DMS53 treated with DMSO at 0.1 percent for 48 hours (cell line): Measurements from ENCODE around the gene ATP2C2.
"Not testable (repeated sequence)": the region's sequence is repeated elsewhere in the genome, so short reads cannot be mapped to it uniquely, and the experiment has no call there.

ENCODE experiments used
- DNase-seq: peaks from one replicate; lab custom pipeline; 2025; ENCODE audit not compliant: unreplicated experiment; lab: John Stamatoyannopoulos, UW

The ATP2C2 gene

DNA sequence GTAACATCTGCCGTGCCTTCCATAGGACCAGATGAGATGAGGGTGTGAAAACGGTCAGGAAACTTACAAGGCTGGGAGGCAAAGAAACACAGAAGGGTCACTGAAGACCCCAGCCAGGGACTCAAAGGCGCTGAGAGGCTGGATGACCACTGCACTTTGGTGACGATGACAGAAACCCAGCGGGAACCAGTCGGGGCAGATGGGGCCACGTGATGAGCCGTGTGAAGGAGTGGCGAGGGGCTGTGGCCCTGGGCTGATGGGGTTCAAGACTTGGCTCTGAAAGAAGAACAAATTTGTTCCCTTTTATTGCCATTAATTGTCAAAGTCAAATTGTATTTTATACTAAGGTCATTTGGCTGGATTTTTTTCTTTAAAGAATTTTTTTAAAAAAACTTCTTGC is 28.6 kb upstream of the ATP2C2 start:
- DNase-seq, result no peak

DNA sequence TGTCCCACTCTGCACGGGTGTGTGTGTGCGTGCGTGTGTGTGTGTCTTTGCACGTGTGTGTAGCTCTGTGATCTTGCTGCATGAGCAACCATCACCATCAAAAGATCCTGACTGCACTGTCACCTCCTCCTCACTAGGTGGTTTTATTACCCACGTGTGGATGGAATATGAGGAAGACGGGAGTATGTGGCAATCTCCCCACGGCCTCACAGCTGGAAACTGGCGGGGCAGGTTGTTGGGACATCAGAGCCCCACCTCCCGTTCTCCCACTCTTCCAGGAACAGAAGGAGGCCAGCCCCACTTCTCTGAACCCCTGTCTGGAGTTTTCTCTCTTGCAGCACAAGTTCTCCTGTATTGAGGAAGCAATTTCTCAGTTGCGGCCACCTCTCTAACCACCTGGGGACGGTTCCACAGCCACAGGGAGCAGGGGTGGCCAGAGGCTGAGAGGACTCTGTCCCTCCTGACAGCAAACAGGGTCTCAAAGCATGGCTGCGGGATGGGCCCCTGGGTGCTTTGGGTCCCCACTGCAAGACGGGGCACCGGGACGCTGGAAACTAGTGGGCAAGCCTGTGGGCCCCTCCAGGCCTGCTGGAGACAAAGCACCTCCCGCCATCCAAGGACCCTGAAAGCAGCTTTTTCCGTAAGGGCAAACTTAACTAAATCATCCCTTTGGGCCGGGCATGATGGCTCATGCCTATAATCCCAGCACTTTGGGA is 27.9 kb upstream of the ATP2C2 start:
- no peak for DNase-seq

DNA sequence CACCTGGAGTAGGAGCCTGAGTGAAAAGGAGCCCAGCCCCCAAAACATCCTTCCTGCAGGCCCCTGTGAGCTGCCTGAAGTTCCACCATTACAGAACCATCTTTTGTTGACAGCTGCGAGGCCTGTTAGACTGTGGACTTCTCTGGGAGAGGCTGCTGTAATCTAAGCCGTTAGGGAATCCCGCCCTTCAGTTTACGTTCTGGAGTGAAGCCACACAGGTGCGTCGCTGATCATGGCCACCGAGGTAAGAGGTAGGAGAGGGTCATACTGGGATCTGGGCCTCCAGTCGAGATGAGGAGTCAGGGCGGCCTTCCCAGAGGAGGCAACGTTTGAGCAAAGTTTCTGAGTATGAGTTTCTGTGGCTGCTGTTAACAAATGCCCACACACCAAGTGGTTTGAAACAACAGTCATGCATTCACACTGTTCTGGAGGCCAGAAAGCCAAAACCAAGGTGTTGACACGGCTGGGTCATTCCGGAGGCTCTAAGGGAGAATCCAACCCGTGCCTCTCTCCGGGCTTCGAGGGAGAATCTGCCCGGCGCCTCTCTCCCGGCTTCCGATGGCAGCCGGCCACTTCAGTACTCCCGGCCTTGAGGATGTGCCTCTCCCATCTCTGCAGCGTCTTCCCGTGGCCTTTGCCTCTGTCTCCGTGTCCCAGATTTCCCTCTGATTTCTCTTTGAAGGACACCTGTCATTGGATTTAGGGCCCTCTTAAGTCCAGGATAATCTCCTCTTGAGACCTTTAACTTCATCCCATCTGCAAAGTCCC is 26.6 kb upstream of the ATP2C2 start:
- no peak for DNase-seq

DNA sequence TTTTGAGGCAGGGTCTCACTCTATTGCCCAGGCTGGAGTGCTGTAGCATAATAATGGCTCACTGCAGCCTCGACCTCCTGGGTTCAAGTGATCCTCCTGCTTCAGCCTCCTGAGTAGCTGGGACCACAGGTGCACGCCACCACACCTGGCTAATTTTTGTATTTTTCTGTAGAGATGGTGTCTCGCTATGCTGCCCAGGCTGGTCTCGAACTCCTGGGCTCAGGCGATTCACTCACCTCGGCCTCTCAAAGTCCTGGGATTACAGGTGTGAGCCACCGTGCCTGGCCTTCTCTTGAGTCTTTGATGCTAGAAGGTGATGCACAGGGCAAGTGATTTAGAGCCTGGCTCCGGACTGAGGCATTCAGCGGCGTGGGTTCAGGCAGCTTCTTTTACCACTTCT is 24.5 kb upstream of the ATP2C2 start:
- DNase-seq, result not testable (repeated sequence)

DNA sequence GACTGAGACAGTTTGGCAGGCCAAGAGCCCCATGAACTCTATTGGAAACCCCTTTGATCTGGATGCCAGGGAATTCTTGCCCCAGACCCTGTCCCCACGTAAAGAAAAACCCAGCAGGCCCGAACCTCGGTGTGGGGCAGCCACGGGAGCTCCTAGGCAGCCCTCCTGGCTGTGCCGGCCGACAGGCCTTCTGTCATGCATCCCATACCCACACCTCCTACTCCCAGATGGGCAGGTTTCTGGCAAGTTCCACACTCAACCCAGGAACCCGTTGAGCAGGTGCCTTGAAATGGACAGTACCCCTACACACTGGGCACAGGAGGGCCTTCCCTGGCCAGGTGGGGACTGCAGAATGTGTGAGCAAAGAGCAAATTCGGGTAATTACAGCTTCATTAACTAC is 23.6 kb upstream of the ATP2C2 start:
- DNase-seq, result no peak

DNA sequence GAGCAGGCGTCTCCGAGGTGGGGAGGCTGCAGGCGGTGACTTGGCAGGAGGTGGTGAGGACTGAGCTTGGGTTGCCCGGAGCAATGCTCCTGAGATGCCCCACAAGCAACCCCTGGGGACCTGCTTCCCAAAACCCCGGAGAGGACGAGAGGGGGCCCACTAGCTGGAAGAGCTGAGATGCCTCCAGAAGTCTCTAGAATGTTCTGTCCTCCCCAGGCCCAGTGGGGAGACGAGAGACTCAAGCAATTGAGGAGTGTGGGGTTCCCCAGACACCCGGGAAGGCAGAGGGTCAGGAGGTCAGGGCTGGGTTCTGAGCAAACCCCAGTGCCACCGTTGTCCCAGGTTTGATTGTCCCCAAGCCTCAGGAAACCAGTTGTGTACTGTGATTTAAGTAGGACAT is 21.2 kb upstream of the ATP2C2 start:
- DNase-seq, result no peak

DNA sequence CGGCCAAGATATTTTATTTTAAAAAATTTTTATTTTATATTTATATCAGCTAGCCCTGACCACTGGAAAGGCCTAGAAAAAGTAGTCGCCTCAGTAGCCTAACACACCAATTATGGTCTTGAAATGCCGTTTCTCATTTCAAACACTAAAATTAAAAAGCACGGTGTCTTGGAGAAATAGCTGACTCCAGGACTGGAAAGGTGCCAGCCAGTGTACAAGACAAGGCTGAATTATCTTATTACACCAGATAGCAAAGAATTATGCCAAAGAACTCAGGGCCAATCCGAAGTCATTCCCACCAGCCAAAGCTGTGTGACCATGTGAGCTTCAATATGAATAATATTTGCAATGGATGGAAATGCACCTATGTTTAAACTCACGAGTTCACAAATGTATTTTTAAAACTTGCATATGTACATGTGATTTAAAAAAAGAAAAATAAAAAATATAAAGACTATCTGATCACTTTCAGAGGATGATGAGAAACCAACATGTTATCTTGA is 19.9 kb upstream of the ATP2C2 start:
- no peak for DNase-seq

DNA sequence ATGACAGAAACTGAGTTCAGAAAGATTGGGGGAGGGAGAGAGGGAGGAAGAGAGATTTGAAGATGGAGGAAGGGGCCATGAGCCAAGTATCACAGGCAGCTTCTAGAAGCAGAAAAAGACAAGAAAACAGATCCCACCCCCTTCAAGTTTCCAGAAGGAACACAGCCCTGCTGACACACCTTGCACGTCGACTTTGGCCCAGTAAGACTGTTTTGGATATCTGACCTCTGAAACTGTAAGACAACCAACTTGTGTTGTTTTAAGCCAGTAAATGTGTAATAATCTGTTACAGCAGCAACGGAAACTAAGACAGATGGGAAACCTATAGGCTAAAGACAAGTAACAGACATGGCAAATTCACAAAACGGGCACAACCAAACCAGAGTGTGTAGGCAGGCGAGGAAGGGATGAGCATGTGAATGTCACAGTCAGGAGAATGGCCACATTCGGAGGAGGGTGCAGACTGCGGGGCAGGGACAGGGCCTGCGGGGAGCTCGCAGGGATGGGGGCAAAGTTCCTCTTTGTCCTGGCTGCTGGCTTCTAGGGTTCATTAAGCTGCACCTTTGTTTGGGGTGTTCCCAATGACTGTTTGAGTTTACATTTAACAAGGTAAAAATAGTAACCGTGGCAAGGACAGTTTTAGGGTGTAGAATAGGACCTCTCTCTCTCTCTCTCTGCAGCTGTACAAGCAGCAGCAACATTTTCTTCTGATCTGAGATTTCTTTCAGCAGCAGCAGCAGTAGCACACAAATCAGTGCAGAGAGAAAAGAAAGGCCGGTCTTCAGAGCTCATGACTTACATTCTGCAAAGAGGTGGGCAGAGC is 18.3 kb upstream of the ATP2C2 start:
- no peak for DNase-seq

DNA sequence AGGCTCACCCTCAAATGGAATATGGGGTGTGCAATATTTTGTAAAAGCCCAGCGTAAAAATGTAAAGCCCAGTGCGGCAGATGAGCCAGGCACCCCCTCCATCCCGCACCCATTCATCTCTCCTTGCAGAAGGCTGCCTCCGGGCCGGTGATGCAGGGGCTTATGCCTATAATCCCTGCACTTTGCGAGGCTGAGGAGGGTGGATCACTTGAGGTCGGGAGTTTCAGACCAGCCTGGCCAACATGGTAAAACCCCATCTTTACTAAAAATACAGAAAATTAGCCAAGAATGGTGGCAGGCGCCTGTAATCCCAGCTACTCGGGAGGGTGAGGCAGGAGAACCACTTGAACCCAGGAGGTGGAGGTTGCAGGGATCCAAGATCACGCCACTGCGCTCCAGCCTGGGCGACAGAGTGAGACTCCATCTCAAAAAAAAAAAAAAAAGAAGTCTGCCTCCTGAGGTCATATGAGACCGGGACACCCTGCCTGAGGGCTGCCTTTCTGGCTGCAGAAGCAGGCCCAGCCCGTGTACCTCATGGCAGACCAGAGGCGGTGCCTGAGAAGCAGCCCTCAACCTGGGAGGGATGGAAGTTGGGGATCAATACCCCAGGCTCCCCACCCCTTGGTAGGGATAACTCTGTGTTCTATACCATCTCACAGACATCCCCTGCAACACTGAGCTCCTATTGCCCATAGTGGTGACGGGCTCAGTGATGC is 17.5 kb upstream of the ATP2C2 start:
- no peak for DNase-seq

DNA sequence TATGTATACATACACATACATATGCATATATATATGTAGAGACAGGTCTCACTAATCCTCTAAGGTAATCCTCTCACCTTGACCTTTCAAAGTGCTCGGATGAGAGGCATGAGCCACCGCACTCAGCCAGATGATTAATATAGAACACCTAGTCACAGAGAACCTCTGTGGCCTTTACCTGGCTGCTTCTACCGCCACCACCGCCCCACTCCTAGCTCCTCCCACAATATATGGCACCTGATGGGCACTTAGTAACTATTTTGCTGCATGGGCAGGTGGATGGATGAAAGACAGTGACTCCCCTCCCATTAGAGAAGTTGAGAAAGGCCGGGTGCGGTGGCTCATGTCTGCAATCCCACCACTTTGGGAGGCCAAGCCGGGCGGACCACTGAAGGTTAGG is 16.7 kb upstream of the ATP2C2 start:
- DNase-seq, result no peak

DNA sequence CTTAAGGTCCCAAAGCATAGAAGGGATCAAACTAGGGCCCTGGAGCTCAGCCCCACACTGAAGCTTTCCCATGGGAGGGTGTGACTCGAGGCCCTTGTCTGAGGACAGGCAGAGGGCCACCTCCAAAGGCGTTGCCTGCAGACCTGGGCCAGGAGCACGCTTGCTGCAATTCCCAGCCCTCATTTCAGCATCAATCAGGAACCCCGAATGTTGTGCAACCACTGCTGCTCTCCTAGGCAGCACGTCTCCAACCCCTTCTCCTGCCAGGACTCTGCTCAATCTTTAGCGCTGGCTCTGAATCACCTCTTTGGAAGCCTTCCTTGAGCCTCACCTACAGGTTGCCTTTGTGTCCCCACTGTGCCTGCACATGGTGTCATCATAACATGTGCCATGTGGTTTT is 14.0 kb upstream of the ATP2C2 start:
- no peak for DNase-seq

DNA sequence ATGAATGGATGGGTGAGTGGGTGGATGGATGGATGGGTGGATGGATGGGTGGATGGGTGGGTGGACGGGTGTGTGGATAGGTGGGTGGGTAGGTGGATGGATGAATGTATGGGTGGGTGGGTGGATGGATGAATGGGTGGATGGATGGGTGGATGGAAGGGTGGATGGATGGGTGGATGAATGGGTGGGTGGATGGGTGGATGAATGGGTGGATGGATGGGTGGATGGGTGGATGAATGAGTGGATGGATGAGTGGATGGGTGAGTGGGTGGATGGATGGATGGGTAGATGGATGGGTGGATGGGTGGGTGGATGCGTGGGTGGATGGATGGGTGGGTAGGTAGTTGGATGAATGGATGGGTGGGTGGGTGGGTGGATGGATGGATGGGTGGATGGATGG is 13.2 kb upstream of the ATP2C2 start:
- no peak for DNase-seq

DNA sequence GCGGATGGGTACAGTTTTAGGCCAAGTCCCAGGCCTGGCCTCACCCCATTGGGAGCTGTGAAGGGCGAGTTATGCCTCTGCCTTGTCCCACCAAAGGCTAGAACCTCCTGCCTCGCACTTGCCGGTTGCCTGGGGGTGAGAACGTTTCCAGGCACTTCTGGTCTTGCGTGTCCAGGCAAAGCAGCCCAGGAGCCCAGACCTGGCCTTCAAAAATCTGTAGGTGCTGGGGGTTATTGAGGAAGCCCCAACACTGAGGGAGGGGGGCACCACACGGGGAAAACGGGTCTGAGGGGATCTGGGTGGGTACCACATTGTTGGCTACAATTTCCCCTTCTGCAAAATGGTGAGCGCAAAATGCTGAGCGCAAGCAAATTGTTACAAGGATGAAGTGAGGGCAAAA is 12.2 kb upstream of the ATP2C2 start:
- DNase-seq, result no peak

DNA sequence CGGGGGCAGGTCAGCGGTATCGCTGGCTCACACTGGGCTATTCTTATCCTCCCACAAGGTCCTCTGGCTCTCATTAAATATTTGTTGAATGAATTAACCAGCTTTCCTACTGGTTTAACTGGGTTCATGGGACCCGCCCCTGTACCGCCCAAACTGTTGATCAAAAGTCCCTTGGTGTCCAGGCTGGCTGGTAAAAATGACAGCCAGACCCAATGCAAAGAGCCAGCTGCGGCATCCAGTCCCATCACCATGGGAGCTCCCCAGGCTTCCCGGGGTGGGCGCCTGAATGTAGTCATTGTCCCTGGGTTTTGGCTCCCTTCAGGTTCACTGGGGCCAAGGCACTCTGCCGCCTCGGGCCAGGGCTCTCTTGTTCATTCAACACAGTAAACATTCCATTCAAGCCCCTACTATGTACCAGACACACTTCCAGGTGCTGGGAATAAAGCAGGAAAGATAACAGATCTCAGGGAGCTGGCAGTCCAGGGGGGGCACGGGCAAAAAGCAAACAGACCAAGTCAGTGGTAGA is 11.7 kb upstream of the ATP2C2 start:
- no peak for DNase-seq

DNA sequence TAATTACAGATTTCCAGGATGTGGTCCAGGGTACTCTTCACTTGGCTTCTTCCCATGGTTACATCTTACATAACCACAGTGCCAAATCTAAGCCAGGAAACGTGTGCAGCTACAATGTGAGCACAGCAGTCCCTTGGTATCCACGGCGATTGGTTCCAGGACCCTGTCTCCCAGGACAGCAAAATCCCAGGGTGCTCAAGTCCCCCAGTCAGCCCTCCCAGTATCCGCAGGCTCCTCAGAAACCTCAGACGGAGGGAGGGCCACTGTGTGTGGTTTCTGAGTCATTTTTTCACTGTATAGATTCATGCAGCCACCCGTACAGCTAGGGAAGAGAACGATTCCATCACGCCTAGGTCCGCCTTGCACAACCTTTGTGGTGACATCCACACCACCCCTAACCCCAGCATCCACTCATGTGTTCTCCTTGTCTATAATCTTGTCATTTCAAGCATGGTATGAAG is 11.1 kb upstream of the ATP2C2 start:
- DNase-seq, result no peak

DNA sequence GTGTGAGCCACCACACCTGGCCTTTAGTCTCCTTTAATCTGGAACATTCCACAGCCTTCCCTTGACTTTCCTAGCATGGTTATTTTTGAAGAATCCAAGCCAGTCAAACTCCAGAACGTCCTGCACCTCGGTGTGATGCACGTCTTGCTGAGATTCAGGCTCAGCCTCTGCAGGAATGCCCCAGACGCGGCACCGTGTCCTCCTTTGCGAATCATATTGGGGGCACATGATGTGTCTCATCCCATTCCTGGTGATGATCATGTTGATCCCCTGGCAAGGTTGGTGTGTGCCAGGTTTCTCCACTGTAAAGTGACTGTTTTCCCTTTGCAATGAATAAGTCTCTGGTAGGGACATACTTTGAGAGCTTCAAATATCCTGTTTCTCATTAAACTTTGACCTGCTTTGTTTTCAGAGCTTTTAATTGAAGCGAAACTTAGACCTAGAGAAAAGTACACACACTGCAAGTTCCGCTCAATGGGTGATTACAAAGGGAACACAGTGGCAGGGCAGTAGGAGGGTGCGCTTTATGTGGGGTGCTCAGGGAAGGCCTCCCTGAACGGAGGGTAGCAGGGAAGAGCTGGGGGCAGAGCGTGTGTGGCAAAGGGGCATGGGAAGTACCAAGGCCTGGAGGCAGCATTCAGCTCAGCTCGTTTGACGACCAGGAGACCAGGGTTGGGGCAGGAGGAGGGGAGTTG is 9.6 kb upstream of the ATP2C2 start:
- no peak for DNase-seq

DNA sequence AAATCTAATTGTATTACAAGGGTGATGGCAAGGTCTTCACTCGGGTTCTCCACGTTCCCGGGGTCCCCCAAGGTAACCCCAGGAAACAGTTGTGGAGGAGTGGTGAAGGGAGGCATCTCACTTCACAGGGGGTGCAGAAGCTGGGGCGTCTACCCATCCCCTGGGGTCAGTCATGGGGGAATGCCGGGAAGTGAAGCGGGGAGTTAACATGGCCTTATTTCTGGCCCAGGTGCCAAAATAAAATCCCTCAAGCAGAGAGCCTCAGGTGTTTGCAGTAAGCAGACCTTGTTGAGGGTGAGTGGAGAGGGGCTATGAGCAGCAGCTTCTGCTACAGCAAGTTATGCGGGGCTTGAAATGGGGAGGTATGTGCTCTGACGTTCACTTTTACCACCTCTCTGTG is 9.0 kb upstream of the ATP2C2 start:
- DNase-seq, result no peak

DNA sequence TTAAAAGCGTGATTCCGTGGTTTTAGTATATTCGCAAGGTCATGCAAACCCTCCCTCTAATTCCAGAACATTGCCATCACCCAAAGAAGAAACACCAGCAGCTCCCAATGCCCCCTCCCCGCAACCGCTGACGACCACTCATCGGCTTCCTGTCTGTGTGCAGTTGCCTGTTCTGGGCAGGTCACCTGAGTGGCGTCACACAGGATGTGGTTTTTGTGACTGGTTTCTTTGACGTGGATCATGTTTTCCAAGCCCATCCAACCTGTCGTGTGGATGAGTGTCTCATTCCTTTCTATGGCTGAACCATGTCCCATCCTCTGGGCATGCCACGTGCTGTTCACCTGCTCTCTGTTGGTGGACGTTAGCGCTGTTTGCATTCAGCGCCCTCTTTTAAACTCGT is 8.2 kb upstream of the ATP2C2 start:
- no peak for DNase-seq

DNA sequence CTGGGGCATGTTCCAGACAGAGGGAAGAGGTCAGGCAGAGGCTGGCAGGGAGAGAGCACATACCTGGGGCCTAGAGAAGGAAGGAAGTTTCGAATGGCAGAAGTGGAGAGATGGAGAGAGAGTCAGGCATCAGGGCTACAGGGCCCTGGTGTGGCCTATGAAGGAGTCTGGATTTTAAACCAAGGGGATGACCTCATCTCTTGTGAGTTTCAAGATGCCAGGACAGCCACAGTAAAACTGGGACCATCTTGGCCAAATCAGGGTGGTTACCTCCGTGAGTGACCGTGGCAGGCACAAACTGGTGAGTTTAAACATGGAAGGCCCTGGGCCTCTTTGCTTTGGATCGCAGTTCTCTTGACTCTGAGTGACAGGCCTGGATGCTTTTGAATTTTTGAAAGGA is 7.6 kb upstream of the ATP2C2 start:
- DNase-seq, result no peak

DNA sequence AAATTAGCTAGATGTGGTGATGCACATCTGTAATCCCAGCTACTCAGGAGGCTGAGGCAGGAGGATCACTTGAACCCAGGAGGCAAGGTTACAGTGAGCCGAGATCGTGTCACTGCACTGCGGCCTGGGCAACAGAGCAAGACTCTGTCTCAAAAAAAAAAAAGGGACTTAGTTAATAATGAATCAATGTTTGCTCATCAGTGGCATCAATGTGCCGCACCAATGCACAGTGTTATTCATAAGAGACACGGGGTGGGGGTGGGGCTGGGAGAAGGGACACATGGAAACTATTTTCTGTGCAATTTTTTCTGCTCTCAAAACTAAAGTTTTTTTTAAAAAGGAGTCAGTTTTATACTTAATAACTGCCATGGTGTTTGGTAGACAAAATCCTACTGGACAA is 6.8 kb upstream of the ATP2C2 start:
- DNase-seq, result no peak
